WTC11 (cell line): ENCODE results near the gene PHLPP1. TPM values are rescaled to one million over a fixed set of nuclear protein-coding genes. Genes with fewer than 3 reads are reported as not detected.

Source experiments
- ATAC-seq: fragments of 200-7000 bp; cut with Tn5 transposase; 2 replicates; pipeline ENCODE4 v1.10.0; 2021; ENCODE audit warnings: mild to moderate bottlenecking, moderate library complexity
- Bru-seq: library from RNA; stranded (reverse); fragments of 400-500 nt; gene quantifications from one replicate; lab custom pipeline; 2021; lab: Mats Ljungman, UMichigan
- CTCF ChIA-PET: fragments of 300-600 bp; sonication (Branson Sonifier 250); formaldehyde crosslinking; loops from one replicate; lab custom pipeline; 2021; ENCODE audit warnings: antibody characterized with exemption; lab: Charles Lee
- POLR2A ChIA-PET: fragments of 350-600 bp; sonication (Branson Sonifier 250); formaldehyde crosslinking; loops from one replicate; lab custom pipeline; 2021; ENCODE audit warnings: antibody characterized with exemption; lab: Charles Lee
- DNase-seq: peaks from one replicate; pipeline ENCODE4 v3.0.0; 2021; ENCODE audit warnings: low spot score
- H3K27ac Mint-ChIP-seq: 2 replicates; pipeline ENCODE4 v1.8.0; 2021; ENCODE audit warnings: mixed read lengths
- H3K27me3 Mint-ChIP-seq: 2 replicates; pipeline ENCODE4 v1.8.0; 2021; ENCODE audit warnings: low read depth, mild to moderate bottlenecking, moderate library complexity, mixed read lengths
- H3K36me3 Mint-ChIP-seq: 2 replicates; pipeline ENCODE4 v1.8.0; 2021; ENCODE audit warnings: mixed read lengths
- H3K4me1 Mint-ChIP-seq: 2 replicates; pipeline ENCODE4 v1.8.0; 2022; ENCODE audit warnings: mixed read lengths
- H3K4me3 Mint-ChIP-seq: 2 replicates; pipeline ENCODE4 v1.8.0; 2021; ENCODE audit warnings: mild to moderate bottlenecking, moderate library complexity, mixed read lengths
- H3K9me3 Mint-ChIP-seq: 2 replicates; pipeline ENCODE4 v1.8.0; 2021; ENCODE audit warnings: mixed read lengths
- AR ChIP-seq: fragments of 250-450 bp; sonication (Bioruptor Pico); IDR thresholded peaks from 2 replicates; pipeline ENCODE4 v1.9.0; 2021; ENCODE audit warnings: mild to moderate bottlenecking
- E2F1 ChIP-seq: sonication (generic); formaldehyde crosslinking; IDR thresholded peaks from 2 replicates; pipeline ENCODE4 v1.8.0; 2022; ENCODE audit warnings: mild to moderate bottlenecking, missing genetic modification reagents
- E2F4 ChIP-seq: sonication (generic); formaldehyde crosslinking; IDR thresholded peaks from 2 replicates; pipeline ENCODE4 v1.8.1; 2022; ENCODE audit warnings: low read depth, mild to moderate bottlenecking, moderate library complexity, missing genetic modification reagents, borderline replicate concordance
- ETV6 ChIP-seq: sonication (generic); formaldehyde crosslinking; IDR thresholded peaks from 2 replicates; pipeline ENCODE4 v1.8.1; 2022; ENCODE audit warnings: mild to moderate bottlenecking, missing genetic modification reagents
- FOXJ3 ChIP-seq: sonication (generic); formaldehyde crosslinking; IDR thresholded peaks from 2 replicates; pipeline ENCODE4 v1.9.0; 2021; ENCODE audit warnings: missing genetic modification reagents, mild to moderate bottlenecking, borderline replicate concordance
- JUN ChIP-seq: sonication (generic); formaldehyde crosslinking; IDR thresholded peaks from 2 replicates; pipeline ENCODE4 v1.8.0; 2023; ENCODE audit warnings: mild to moderate bottlenecking, missing genetic modification reagents
- MAX ChIP-seq: sonication (generic); formaldehyde crosslinking; IDR thresholded peaks from 2 replicates; pipeline ENCODE4 v1.8.0; 2022; ENCODE audit warnings: mild to moderate bottlenecking, missing genetic modification reagents
- NFATC4 ChIP-seq: fragments of 250-450 bp; sonication (Bioruptor Pico); IDR thresholded peaks from 2 replicates; pipeline ENCODE4 v1.9.0; 2021; ENCODE audit warnings: mild to moderate bottlenecking
- NFYB ChIP-seq: sonication (generic); formaldehyde crosslinking; conservative IDR thresholded peaks from 2 replicates; pipeline ENCODE4 v1.8.0; 2022; ENCODE audit warnings: low read depth, missing genetic modification reagents
- SMAD3 ChIP-seq: sonication (generic); formaldehyde crosslinking; IDR thresholded peaks from 2 replicates; pipeline ENCODE4 v1.8.0; 2022; ENCODE audit warnings: missing genetic modification reagents, mild to moderate bottlenecking, borderline replicate concordance
- SMAD4 ChIP-seq: sonication (generic); formaldehyde crosslinking; IDR thresholded peaks from 2 replicates; pipeline ENCODE4 v1.8.0; 2022; ENCODE audit warnings: mild to moderate bottlenecking, missing genetic modification reagents
- SP1 ChIP-seq: sonication (generic); formaldehyde crosslinking; conservative IDR thresholded peaks from 2 replicates; pipeline ENCODE4 v1.8.1; 2022; ENCODE audit warnings: missing genetic modification reagents
- ZNF317 ChIP-seq: sonication (generic); formaldehyde crosslinking; IDR thresholded peaks from 2 replicates; pipeline ENCODE4 v1.8.1; 2023; ENCODE audit warnings: low read depth, mild to moderate bottlenecking, moderate library complexity, missing genetic modification reagents, borderline replicate concordance
- ZNF416 ChIP-seq: fragments of 250-450 bp; sonication (Bioruptor Pico); IDR thresholded peaks from 2 replicates; pipeline ENCODE4 v1.9.0; 2021; ENCODE audit warnings: mild to moderate bottlenecking, inconsistent platforms
- ZNF512 ChIP-seq: sonication (generic); formaldehyde crosslinking; IDR thresholded peaks from 2 replicates; pipeline ENCODE4 v1.8.1; 2022; ENCODE audit warnings: missing genetic modification reagents, borderline replicate concordance
- long read RNA-seq, 3 experiments: library from RNA in 1 of 3; library from capped mRNA in 1 of 3; library from polyadenylated mRNA in 1 of 3; unstranded in 2 of 3; stranded (forward) in 1 of 3; transcript quantifications; one replicate each; pipeline ENCODE4 v2.0.0, GENCODE V29; 2021
- total RNA-seq: library from RNA; stranded (reverse); gene quantifications from 3 replicates; pipeline ENCODE4 v1.2.3, GENCODE V29; 2021

The PHLPP1 gene
- total RNA-seq (49.1 to 52.0 TPM (median 49.5 TPM) in 3 replicates), Bru-seq, nascent RNA (percentile 88 among the genes with signal in this experiment)
- long read RNA-seq, experiment 1, full-length matches to known transcripts: 99 of 174 reads
- long read RNA-seq, experiment 1, partial matches to known transcripts: 48 of 174 reads
- long read RNA-seq, experiment 1, other reads (novel, unspliced or antisense): 27 of 174 reads
- long read RNA-seq, experiment 2, full-length matches to known transcripts: 13 of 57 reads
- long read RNA-seq, experiment 2, partial matches to known transcripts: 32 of 57 reads
- long read RNA-seq, experiment 2, other reads (novel, unspliced or antisense): 12 of 57 reads
- long read RNA-seq, experiment 3, partial matches to known transcripts: 0 of 1 reads
- long read RNA-seq, experiment 3, other reads (novel, unspliced or antisense): 1 of 1 reads

GRCh38 chr18:62715436-62715758 lies at the start of gene PHLPP1:
PHLPP1 (plus strand) TSS chr18:62715541; CDS start chr18:62715684, 143 bp downstream.
- H3K4me3 Mint-ChIP-seq: peak within 1 kb of the TSS; percentile 75
- DNase-seq (no peak), ATAC-seq (no peak)
- H3K36me3 Mint-ChIP-seq: peaks cover 4% of the 10 kb centered on the region; the same call in 1 of the 2 replicates
- H3K27me3 Mint-ChIP-seq: no peaks in the 10 kb centered on the region
- H3K27ac Mint-ChIP-seq: peak within 1 kb of the TSS; percentile 99
- TF ChIP-seq ZNF317 (no peak), ETV6 (CRISPR knock-in tag) (no peak), ZNF416 (CRISPR knock-in tag) (no peak), NFYB (CRISPR knock-in tag) (no peak), SP1 (CRISPR knock-in tag) (no peak), SMAD3 (CRISPR knock-in tag) (no peak), E2F4 (CRISPR knock-in tag) (0 out of 2 replicates have a peak, but pooled peaks have one; percentile 18)
- TF ChIP-seq, all 79 proteins: peak for 1
- Mint-ChIP-seq H3K9me3 (no peaks in the 10 kb centered on the region), H3K4me1 (peaks cover 39% of the 10 kb centered on the region)
- POLR2A ChIA-PET: interaction anchor here (0.6 to 3.8 kb wide), 11 partner anchors 28 to 258 kb away, joined by 3 to 19 read pairs (median 4); no protein-coding TSS in a partner anchor
- CTCF ChIA-PET: interaction anchor here (0.6 to 1.4 kb wide), 31 partner anchors 9 to 290 kb away, joined by 3 to 12 read pairs (median 4); no protein-coding TSS in a partner anchor

- Mint-ChIP-seq H3K27me3 (no peaks in the 10 kb centered on the region), H3K4me3 (no peak overlapping the region), H3K27ac (no peak overlapping the region), H3K4me1 (no peaks in the 10 kb centered on the region), H3K36me3 (no peaks in the 10 kb centered on the region), H3K9me3 (peaks cover 5% of the 10 kb centered on the region; the same call in 1 of the 2 replicates)
- ChIA-PET POLR2A (no interaction called here), CTCF (interaction anchor here (0.6 kb wide), 1 partner anchor 578 kb away, joined by 4 read pairs; no protein-coding TSS in a partner anchor)
- DNase-seq (no peak), ATAC-seq (no peak)
- TF ChIP-seq ZNF512 (CRISPR knock-in tag): no peak
- no peak for TF ChIP-seq FOXJ3 (CRISPR knock-in tag)
- no peak for TF ChIP-seq NFATC4 (CRISPR knock-in tag)
- TF ChIP-seq SMAD4 (CRISPR knock-in tag): no peak
- no peak for TF ChIP-seq JUN (CRISPR knock-in tag)
- no peak for TF ChIP-seq E2F1 (CRISPR knock-in tag)
- TF ChIP-seq ETV6 (CRISPR knock-in tag): no peak
- no peak for TF ChIP-seq MAX (CRISPR knock-in tag)
- TF ChIP-seq AR (CRISPR knock-in tag): no peak
Observed at GRCh38 chr18:62669225-62669624, 46.1 kb upstream of the PHLPP1 start.
